Activated naive CD4-positive, alpha-beta T cell treated with anti-CD3 and anti-CD28 coated beads, Interleukin-2, amount 50 U/mL, for 24 hours (primary cell): Measurements from ENCODE around the gene HINFP.
"Not testable (repeated sequence)": the region's sequence is repeated elsewhere in the genome, so short reads cannot be mapped to it uniquely, and the experiment has no call there.

Source experiments
- H3K27ac Mint-ChIP-seq: one replicate; pipeline ENCODE4 v1.8.0; 2021; ENCODE audit warnings: mild to moderate bottlenecking, mixed read lengths
- H3K27me3 Mint-ChIP-seq: one replicate; pipeline ENCODE4 v1.8.0; 2021; ENCODE audit warnings: mixed read lengths
- H3K36me3 Mint-ChIP-seq: one replicate; pipeline ENCODE4 v1.8.0; 2021; ENCODE audit warnings: mixed read lengths
- H3K4me1 Mint-ChIP-seq: one replicate; pipeline ENCODE4 v1.8.0; 2021; ENCODE audit warnings: mixed read lengths
- H3K4me3 Mint-ChIP-seq: one replicate; pipeline ENCODE4 v1.8.0; 2021; ENCODE audit warnings: mild to moderate bottlenecking, mixed read lengths
- H3K9me3 Mint-ChIP-seq: one replicate; pipeline ENCODE4 v1.8.0; 2021; ENCODE audit warnings: mixed read lengths

Gene HINFP

DNA sequence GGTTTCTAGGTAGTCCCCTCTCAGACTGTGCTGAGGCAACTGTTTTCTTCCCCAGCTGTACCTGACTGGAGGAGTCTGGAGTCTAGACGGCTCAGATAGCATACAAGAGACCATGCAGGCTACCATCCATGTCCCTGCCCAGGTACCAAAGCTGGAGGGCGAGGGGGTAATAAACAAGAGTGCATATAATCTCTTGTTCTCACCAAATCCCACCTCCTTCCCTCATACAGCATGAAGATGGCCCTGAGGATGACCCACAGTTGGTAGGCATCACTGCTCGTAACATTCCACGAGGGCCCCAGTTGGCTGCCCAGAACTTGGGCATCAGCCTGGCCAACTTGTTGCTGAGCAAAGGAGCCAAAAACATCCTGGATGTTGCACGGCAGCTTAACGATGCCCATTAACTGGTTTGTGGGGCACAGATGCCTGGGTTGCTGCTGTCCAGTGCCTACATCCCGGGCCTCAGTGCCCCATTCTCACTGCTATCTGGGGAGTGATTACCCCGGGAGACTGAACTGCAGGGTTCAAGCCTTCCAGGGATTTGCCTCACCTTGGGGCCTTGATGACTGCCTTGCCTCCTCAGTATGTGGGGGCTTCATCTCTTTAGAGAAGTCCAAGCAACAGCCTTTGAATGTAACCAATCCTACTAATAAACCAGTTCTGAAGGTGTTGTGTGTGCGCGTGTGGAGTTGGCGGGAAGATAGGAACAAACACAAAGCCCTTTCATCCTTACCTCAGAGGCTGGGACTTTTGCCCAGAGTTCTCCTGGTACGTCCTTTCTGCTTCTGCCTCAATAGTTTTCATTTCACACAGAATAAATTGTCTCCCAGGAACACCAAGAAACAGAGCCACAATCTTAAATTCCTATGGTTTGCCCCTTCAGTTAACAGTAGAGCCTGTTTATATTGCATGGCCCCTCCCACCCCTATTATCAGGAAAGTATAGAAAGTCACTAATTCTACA, 28.2 kb upstream of the HINFP start:
- Mint-ChIP-seq H3K36me3 (peaks cover 6% of the 10 kb centered on the region), H3K4me3 (peak overlapping the region; percentile 93), H3K4me1 (peaks cover 25% of the 10 kb centered on the region), H3K27ac (peak overlapping the region; percentile 90), H3K27me3 (no peaks in the 10 kb centered on the region), H3K9me3 (no peaks in the 10 kb centered on the region)

- H3K4me1 Mint-ChIP-seq = peaks cover 31% of the 10 kb centered on the region
- H3K4me3 Mint-ChIP-seq = peak overlapping the region; percentile 93
- no peaks in the 10 kb centered on the region for H3K9me3 Mint-ChIP-seq
- peaks cover 13% of the 10 kb centered on the region for H3K36me3 Mint-ChIP-seq
- H3K27ac Mint-ChIP-seq = peak overlapping the region; percentile 90
- no peaks in the 10 kb centered on the region for H3K27me3 Mint-ChIP-seq
Observed at GRCh38 chr11:119093942-119094815, 27.2 kb upstream of the HINFP start.

DNA sequence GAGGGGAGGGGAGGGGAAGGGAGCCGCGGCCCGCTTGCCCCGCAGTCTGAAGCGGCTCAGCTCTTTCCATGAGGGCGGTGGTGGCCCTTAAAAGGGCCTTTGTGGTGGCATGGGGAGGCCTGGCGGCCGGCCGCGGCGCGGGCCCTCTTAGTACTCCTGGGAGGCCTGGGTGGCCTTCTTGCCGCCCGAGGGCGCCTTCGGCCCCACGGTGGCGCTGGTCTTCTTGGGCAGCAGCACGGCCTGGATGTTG, 26.6 kb upstream of the HINFP start:
- H3K27me3 Mint-ChIP-seq = no peaks in the 10 kb centered on the region
- peak overlapping the region; percentile 92 for H3K27ac Mint-ChIP-seq
- peaks cover 13% of the 10 kb centered on the region for H3K36me3 Mint-ChIP-seq
- H3K4me3 Mint-ChIP-seq = peak overlapping the region; percentile 92
- peaks cover 32% of the 10 kb centered on the region for H3K4me1 Mint-ChIP-seq
- no peaks in the 10 kb centered on the region for H3K9me3 Mint-ChIP-seq

- H3K4me1 Mint-ChIP-seq = peaks cover 38% of the 10 kb centered on the region
- peak overlapping the region; percentile 92 for H3K27ac Mint-ChIP-seq
- H3K36me3 Mint-ChIP-seq = peaks cover 13% of the 10 kb centered on the region
- peak overlapping the region; percentile 92 for H3K4me3 Mint-ChIP-seq
- H3K9me3 Mint-ChIP-seq = no peaks in the 10 kb centered on the region
- H3K27me3 Mint-ChIP-seq = no peaks in the 10 kb centered on the region
Observed at GRCh38 chr11:119095066-119095880, 26.1 kb upstream of the HINFP start.

GRCh38 chr11:119099711-119100110, 21.7 kb upstream of the HINFP start:
- peak overlapping the region; percentile 98 for H3K4me3 Mint-ChIP-seq
- no peaks in the 10 kb centered on the region for H3K9me3 Mint-ChIP-seq
- H3K27me3 Mint-ChIP-seq = no peaks in the 10 kb centered on the region
- no peak overlapping the region for H3K27ac Mint-ChIP-seq
- peaks cover 48% of the 10 kb centered on the region for H3K4me1 Mint-ChIP-seq
- peaks cover 13% of the 10 kb centered on the region for H3K36me3 Mint-ChIP-seq

- Mint-ChIP-seq H3K36me3 (peaks cover 13% of the 10 kb centered on the region), H3K9me3 (no peaks in the 10 kb centered on the region), H3K4me3 (peak overlapping the region; percentile 98), H3K4me1 (peaks cover 47% of the 10 kb centered on the region), H3K27me3 (no peaks in the 10 kb centered on the region), H3K27ac (peak overlapping the region; percentile 90)
Observed at GRCh38 chr11:119100246-119100970, 21.0 kb upstream of the HINFP start.

- H3K36me3 Mint-ChIP-seq = peaks cover 13% of the 10 kb centered on the region
- peaks cover 43% of the 10 kb centered on the region for H3K4me1 Mint-ChIP-seq
Observed at GRCh38 chr11:119100994-119101758, 20.2 kb upstream of the HINFP start.

DNA sequence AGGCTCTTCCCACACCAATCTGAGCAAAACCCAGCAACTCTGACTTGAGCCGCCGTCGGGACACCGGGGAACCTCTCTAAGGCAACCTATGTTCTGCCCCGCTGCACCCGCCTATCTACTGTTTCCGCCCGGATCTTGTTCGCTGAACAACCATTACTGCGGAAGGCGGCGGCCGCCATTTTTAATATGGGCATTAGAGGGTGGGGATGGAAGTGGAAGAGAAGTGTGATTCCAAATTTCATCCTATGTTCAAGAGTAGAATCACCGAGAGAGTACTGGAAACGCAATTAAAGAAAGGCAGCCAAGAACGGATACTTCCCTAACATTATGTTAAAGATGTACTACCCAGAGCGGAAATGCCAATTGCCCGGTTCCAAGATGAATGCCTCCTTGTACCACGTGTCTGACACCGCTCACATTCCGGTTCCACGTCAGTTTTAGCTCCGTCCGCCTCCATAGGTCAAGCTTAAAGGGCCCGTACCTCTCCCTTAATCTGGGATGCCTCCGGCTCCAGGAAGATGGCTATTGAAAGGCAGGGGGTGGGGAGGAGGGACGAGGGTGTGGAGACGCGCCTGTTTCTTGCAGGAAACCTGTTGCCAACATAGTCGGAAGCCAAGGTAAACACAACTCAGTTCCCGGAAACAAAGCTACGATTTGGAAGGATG, 19.5 kb upstream of the HINFP start, which contains the start of gene DPAGT1:
TSS of gene DPAGT1 (minus strand) at position 95 of the 665 bp plus-strand sequence. CDS start 198 bp downstream, outside the sequence.
- Mint-ChIP-seq H3K27me3 (no peaks in the 10 kb centered on the region), H3K4me1 (peaks cover 48% of the 10 kb centered on the region), H3K27ac (peak within 1 kb of the TSS; percentile 99), H3K9me3 (no peaks in the 10 kb centered on the region), H3K36me3 (peaks cover 11% of the 10 kb centered on the region), H3K4me3 (peak within 1 kb of the TSS; percentile 98)

More at GRCh38 chr11:119100994-119101758, 20.2 kb upstream of the HINFP start:
- peak overlapping the region; percentile 98 for H3K4me3 Mint-ChIP-seq
- peak overlapping the region; percentile 99 for H3K27ac Mint-ChIP-seq
- no peaks in the 10 kb centered on the region for H3K27me3 Mint-ChIP-seq
- H3K9me3 Mint-ChIP-seq = no peaks in the 10 kb centered on the region

DNA sequence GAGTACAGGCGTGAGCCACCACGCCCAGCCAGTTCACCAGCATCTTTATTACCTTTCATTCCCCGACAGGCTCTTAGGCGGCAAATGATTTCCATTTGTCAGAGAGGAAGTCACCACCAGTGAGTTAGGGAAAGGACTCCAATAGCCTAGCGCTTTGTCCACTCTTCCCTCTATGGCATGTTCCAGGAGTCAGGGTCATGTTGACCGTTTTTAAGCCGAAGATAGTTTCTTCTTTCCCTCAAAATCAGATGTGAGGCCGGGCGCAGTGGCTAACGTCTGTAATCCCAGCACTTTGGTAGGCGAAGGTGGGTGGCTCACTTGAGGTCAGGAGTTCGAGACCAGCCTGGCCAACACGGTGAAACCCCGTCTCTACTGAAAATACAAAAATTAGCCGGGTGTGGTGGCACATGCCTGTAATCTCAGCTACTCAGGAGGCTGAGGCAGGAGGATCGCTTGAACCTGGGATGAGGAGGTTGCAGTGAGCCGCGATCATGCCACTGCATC, 18.2 kb upstream of the HINFP start:
- H3K4me1 Mint-ChIP-seq = peaks cover 50% of the 10 kb centered on the region
- H3K9me3 Mint-ChIP-seq, H3K36me3 Mint-ChIP-seq, H3K27me3 Mint-ChIP-seq: not testable (repeated sequence)
- peak overlapping the region; percentile 98 for H3K4me3 Mint-ChIP-seq
- H3K27ac Mint-ChIP-seq = peak overlapping the region; percentile 30

DNA sequence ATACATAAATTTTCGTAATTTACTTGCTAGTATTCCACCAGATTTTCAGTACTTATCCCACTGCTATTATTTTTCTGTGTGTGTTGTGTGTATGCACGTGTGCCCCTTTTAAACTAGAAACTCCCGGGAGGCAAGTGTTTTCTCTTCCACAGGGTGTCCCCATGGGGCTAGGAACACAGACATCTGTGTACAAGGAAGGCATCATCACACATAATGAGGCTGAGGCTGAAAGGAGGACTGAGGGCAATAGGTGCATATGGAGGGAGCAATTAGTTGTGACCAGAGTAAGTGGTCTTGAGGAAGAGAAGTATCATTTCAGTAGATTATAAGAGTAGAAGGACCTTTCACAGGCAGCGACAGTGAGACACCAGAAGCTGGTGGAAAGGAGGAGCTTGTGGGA, 17.6 kb upstream of the HINFP start:
- peaks cover 2% of the 10 kb centered on the region for H3K36me3 Mint-ChIP-seq
- peak overlapping the region; percentile 15 for H3K4me3 Mint-ChIP-seq
- peaks cover 53% of the 10 kb centered on the region for H3K4me1 Mint-ChIP-seq

GRCh38 chr11:119106564-119107537, 14.5 kb upstream of the HINFP start, which contains the start of gene C2CD2L:
C2CD2L (plus strand) TSS chr11:119107344; CDS start chr11:119107742, 398 bp downstream.
- H3K4me1 Mint-ChIP-seq = peaks cover 56% of the 10 kb centered on the region

More for the DNA sequence above, 17.6 kb upstream of the HINFP start:
- Mint-ChIP-seq H3K27ac (peak overlapping the region; percentile 26), H3K9me3 (no peaks in the 10 kb centered on the region), H3K27me3 (no peaks in the 10 kb centered on the region)

GRCh38 chr11:119107538-119108145, 13.7 kb upstream of the HINFP start:
- Mint-ChIP-seq H3K9me3 (no peaks in the 10 kb centered on the region), H3K4me3 (peak overlapping the region; percentile 94), H3K27me3 (no peaks in the 10 kb centered on the region), H3K36me3 (peaks cover 6% of the 10 kb centered on the region), H3K27ac (peak overlapping the region; percentile 82), H3K4me1 (peaks cover 52% of the 10 kb centered on the region)

More at GRCh38 chr11:119106564-119107537, 14.5 kb upstream of the HINFP start, which contains the start of gene C2CD2L:
- no peaks in the 10 kb centered on the region for H3K9me3 Mint-ChIP-seq
- H3K27ac Mint-ChIP-seq = peak within 1 kb of the TSS; percentile 87
- peak within 1 kb of the TSS; percentile 94 for H3K4me3 Mint-ChIP-seq
- H3K36me3 Mint-ChIP-seq = peaks cover 6% of the 10 kb centered on the region
- H3K27me3 Mint-ChIP-seq = no peaks in the 10 kb centered on the region
